Islet of Langerhans (tissue), 1 donor: ENCODE data around the gene PIWIL4.
"Not testable (repeated sequence)": the region's sequence is repeated elsewhere in the genome, so short reads cannot be mapped to it uniquely, and the experiment has no call there.

Experiments
- FAIRE-seq: peaks from one replicate; lab custom pipeline; 2011; peaks lifted over from hg19 to GRCh38; lab: Jason Lieb, UNC

Gene PIWIL4

DNA sequence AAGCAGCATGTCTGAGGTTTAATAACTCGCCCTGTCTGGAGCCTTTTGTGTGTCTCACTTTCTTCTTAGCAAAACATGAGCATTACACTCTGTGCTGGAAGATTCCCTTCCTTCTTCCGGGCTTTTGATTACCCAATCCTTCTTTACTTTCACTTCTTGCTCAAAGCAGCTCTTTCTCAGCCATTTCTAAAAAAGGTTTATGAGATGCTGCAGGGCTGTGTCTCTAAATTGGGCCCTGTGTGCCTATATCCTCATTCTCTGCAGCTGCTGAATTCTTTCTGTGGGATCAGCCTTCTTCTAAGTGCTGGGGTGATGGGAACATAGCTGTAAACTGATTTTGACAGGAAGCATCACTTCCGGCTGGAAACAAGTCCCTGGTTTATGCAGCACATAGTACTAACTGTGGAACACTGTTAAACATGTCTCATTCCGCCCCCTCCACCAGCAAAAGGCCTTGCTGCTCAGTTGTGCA, 71.8 kb downstream of the PIWIL4 start:
- no peak for FAIRE-seq

DNA sequence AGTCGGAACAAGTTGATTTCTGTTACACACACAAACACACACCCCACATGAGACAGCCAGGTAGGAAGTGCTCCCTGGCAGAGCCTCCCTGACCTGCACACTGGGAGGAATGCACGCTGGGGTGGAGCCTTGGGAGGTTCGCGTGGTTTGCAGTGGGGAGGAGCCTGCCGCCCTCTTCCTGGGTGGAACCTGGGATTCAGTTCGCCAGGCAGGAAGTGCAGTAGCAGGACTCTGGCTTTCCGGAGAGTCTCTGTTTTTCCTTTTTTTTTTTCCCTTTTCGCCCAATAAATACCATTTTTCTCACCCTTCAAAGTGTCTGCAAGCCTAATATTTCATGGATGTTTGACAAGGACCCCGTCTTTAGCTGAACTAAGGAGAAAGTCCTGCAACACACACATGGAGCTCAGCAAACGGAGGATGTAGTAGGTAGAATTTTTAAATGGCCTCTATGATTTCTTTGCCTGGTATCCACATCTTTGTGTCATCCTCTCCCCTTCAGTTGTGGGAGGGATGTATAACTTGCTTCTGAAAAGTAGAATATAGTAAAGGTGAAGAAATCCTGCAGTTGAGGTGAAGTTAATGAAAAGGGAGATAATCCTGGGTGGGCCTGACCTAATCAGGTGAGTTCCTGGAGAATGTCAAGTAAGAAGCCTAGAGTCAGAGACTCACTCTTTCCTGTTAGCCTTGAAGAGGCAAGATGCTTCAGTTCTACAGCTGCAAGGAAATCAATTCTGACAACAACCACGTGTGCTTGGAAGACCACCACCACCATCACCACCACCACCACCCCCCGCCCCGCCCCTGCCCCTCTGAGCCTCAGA, 72.9 kb downstream of the PIWIL4 start:
- FAIRE-seq = no peak

DNA sequence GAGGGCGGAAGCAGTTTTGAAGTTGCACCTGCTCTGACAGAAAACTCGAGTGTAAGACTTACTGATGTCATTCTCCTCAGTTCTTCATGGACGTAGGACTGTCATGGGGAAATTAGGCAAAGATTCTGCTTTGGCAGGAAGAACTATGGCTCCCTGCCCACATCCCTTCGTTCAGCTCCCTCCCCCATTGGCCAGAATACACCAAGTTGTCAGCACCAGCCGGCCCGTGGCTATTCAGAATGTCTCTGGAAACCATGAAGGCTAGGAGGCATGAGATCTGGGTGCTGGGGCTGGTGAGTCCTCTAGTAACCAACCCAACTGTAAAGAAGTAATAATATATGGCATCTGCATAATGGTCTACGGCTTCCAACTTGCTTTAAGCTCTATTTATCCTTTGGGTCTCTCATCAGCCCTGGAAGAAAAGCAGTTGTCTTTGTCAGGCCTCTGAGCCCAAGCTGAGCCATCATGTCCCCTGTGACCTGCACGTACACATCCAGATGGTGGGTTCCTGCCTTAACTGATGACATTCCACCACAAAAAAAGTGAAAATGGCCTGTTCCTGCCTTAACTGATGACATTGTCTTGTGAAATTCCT, 74.1 kb downstream of the PIWIL4 start:
- FAIRE-seq = no peak

DNA sequence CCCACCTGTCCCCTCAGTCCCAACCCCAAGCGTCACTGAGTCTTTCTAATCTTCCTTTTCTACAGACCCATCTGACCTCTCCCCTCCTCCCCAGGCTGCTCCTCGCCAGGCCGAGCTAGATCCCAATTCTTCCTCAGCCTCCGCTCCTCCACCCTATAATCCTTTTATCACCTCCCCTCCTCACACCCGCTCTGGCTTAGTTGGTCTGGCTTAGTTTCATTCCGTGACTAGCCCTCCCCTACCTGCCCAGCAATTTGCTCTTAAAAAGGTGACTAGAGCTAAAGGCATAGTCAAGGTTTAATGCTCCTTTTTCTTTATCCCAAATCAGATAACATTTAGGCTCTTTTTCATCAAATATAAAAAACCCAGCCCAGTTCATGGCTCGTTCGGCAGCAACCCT, 76.0 kb downstream of the PIWIL4 start:
- not testable (repeated sequence) for FAIRE-seq

DNA sequence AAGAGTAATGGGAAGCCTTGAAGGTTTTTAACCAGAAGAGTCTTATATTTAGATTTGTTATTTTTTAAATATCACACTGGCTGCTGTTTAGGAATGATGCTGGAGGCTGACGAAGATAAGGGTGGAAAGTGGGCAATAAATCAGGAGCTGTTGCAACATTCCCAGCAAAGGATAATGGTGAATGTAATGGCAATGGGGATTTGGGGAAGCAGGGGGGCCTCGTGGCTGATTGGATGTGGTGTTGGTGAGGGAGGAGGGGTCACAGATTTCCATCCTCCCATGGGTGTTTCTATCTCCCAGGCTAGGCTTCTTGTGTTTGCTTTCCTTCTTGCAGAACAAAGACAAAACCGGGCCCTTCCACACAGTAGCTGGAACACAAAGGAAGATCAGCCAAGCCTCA, 80.8 kb downstream of the PIWIL4 start:
- FAIRE-seq = no peak

DNA sequence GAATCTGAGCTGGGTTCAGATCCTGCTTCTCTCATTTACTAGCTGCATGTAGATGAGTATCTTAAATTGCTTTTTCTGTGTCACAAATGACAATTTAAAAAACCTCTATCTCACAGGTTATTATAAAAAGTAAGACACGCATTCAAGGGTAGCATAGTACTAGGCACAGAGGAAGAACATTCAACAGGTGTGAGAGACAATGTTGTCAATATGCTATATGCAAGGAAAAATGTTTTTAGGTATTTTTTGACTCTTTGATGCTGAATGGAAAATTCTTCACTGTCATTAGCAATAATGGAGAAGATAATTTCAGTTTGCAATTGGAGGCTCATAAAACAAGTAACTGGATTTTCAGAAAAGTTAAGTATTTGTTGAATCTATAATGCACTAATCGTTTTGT, 81.6 kb downstream of the PIWIL4 start:
- FAIRE-seq = no peak

DNA sequence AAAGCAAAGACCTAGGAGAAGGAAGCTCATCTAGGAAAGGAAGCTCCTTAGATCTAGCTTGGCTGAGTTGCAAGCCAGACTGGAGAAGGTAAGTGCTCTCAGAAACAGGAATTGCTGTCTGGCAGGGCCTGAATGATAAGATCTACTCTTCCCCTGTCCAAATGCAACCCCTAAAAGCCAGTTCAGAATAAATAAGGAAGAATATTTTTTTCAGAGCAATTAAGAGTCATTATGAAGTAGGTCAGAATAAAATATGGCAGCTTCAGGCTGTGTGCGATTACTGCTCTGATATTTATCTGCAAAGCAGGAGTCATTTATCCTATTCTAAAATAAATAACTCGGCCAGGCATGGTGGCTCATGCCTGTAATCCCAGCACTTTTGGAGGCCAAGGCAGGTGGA, 82.1 kb downstream of the PIWIL4 start:
- FAIRE-seq = no peak

DNA sequence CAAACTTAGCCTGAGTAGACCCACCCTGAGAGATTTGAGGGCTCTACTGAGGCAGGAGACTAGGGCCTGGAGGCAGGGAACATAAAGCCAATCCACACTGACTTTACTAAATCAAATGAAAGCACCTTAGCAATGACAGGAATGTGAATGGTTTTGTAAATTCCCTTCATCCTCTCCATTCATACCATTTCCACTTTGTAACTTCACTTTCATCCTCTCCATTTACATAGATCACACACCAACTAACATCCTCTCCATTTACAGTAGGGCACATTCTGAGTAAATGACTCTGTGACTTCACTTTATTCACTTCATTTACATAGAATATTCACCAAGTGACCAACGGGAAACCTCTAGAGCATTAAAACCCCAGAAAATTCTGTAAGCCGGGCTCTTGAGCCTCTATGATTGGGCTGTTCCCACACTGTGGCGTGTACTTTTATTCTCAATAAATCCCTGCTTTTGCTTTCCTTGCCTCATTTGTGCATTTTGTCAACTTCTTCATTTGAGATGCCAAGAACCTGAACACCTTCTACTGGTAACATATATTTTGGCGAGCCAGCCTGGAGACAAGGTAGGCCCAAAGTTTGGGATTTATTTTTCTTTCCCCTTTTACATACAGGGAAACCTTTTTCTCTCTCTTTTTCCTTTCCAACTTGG, 82.9 kb downstream of the PIWIL4 start:
- FAIRE-seq = no peak

DNA sequence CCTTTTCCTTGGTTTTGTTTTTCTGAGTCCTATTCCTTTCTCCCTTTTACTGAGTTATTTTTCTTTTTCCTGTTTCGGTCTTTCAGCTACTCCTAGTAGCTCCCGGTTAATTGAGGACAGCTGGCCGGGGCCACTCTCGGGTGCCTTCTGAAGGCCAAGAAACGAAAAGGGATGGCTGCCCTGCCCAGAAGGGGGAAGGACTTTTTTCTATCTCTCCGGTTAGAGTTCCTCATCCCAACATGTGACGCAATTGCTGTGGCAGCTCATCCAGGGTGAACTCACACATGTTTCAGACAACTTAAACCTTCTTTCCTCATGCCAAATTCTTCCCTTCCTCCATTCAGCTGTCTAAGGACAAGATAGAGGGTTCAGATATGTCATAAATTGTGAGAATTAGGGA, 83.6 kb downstream of the PIWIL4 start:
- FAIRE-seq = no peak

DNA sequence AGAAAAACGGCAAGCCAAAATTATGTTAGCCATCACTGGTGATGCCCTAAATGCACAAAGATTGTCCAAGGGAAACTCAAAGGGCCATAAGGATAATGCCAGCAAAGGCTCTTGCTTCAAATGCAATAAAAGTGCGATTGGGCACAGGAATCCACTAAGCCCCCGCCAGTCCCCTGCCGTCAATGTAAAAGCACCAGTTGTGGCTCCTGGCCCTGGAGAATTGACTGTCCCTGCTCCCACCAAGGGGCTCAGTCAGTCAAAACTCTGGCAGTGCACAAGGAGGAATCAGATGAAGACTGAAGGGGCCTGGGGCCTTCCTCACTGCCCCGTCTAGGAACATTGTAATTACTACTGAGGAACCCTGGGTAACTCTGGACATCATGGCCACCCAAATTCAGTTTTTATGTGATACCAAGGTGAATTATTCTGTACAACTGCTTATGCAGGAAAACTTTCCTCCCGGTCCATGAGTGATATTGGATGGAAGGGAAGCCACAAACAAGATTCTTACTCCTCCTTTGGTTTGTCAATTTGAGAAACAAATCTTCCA, 85.6 kb downstream of the PIWIL4 start:
- FAIRE-seq = no peak

DNA sequence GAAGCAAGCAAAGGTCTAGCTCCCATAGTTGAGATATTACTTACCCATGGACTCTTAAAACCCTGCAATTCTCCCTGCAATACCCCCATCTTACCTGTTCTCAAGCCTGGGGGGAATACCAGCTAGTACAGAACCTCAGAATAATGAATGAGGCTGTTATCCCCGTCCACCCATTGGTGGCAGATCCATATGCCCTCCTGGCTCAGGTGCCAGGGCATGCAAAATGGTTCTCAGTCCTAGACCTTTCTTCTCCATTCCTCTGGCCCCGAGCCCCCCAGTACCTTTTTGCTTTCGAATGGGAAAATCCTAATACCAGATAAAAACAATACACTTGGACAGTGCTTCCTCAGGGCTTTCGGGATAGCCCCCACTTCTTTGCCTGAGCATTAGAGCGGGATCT, 86.4 kb downstream of the PIWIL4 start:
- FAIRE-seq = no peak

DNA sequence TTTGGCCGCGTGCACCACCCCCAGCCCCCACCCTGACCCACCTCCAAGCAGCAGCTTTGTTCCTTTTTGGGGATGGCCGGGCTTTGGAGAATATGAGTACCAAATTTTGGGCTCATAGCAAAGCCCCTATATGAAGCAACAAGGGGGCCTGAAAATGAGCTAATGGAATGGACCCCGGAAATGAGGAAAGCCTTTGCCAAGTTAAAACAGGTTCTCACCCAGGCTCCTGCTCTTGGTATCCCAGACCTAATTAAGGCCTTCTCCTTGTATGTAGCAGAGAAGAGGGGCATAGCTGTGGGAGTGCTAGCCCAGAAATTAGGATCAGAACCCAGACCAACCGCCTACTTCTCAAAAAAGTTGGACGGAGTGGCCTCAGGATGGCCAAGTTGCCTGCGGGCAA, 87.0 kb downstream of the PIWIL4 start:
- no peak for FAIRE-seq

DNA sequence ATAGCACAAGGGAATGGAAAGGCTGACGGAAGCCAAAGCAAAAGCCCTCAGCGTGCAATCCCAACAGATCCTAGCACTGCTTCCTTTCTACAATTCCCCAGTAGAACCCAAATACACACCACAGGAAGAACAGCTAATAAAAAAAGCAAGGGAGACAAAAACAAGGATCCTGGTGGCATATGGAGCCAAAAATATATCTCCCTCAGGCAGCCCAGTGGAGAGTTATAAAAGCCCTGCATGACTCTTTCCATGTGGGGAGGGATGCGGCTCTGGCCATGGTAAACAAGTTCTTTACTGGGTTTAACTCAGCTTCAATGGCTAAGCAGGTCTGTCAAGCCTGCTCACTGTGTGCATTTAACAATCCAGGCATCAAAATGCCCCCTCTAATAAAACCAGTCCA, 88.1 kb downstream of the PIWIL4 start:
- no peak for FAIRE-seq

DNA sequence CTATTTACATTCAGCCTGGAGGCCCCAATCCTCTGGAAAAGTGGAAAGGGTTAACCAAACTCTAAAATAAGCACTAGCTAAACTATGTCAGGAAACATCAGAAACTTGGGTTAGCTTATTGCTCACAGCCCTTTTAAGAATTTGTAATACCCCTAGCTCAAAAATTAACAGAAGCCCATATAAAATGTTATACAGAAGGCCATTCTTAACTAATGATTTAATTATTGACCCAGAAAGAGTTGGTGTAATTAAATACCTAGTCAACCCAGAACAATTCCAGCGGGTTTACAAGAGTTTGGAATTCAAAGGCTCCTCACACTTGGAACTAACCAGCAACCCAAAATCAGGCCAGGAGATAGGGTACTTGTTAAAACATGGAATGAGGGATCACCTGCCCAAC, 88.8 kb downstream of the PIWIL4 start:
- no peak for FAIRE-seq

DNA sequence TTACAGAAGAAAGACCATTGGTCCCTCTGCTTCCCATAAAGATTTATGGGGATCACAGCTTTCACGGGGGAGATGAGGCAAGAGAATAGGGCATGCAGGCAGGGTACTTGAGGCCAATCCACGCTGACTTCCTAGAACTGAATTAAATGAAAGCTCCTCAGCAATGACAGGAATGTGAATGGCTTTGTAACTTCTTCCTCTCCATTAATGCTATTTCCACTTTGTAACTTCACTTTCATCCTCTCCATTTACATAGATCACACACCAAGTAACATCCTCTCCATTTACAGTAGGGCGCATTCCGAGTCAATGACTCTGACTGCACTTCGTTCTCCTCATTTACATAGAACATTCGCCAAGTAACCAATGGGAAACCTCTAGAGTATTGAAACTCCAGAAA, 89.8 kb downstream of the PIWIL4 start:
- no peak for FAIRE-seq

DNA sequence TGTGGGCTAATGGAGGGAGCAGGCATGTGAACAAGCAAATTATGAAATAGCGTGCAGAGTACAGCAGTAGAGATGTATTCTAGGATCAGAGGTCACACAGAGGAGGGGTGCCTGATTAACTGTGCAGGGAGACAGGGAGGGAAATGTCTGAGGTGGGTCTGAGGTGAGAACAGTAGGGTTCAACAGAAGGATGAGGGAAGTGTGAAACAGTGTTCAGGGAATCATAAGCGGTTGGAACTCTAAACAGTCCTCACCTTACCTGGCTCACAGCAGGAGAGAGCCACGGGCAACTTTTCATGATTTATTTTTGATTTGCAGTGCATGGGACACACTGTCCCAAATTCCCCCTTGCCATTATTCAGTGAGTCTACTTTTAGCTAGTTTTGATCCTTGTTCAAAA, 90.5 kb downstream of the PIWIL4 start:
- no peak for FAIRE-seq

DNA sequence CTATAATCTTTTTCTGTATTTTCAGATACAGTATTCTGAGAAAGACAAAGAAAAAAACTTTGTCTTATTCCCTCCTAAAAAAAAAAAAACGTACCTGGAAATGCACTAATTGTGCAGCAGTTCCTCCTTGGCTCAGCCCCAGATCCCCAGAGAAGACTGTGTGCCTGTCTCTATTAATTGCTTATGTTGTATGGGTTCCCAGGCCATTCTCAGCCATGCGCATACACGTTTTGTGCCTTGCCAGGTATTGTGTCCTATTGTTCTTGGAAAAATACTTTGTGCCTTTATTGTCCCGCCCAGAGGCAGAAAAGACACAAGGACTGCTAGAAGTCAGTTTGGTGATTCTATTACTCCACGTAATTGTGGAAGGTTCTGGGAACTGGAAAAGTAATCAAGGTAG, 91.2 kb downstream of the PIWIL4 start:
- FAIRE-seq = no peak

DNA sequence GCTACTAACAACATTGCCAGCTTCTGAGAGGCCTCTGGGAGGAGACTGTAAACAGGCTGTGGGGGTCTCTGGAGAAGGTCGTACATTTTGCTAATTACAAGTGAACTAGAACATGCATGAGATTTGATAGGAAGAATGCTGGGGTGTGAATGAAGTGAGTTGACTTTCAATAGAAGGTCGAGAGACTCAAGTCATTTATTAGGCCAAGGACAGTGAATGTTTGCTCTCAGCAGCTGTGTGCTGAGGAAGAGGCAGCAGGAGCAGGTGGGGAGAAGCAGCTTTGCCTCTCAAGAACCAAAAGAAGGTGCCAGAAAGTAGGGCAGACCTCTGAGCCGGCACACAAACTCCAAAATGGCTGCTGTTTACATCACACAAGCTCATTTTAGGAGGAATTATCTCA, 91.7 kb downstream of the PIWIL4 start:
- FAIRE-seq = no peak

DNA sequence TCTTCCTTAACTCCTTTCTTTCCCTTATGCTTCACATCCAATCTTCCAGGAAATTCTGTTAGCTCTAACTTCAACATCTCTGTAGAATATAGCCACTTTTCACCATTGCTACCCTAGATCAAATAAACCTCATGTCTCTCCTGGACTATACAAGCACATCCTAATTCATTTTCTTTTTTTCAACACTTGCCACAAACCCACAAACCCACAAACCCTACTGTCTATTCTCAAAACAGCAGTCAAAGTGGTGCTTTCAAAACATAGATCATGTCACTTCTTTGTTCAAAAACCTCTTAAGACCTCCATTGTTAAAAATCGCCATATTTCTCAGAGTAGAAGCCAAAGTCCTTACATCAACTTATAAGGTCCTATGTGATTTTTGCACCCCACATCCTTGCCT, 94.3 kb downstream of the PIWIL4 start:
- FAIRE-seq = no peak

DNA sequence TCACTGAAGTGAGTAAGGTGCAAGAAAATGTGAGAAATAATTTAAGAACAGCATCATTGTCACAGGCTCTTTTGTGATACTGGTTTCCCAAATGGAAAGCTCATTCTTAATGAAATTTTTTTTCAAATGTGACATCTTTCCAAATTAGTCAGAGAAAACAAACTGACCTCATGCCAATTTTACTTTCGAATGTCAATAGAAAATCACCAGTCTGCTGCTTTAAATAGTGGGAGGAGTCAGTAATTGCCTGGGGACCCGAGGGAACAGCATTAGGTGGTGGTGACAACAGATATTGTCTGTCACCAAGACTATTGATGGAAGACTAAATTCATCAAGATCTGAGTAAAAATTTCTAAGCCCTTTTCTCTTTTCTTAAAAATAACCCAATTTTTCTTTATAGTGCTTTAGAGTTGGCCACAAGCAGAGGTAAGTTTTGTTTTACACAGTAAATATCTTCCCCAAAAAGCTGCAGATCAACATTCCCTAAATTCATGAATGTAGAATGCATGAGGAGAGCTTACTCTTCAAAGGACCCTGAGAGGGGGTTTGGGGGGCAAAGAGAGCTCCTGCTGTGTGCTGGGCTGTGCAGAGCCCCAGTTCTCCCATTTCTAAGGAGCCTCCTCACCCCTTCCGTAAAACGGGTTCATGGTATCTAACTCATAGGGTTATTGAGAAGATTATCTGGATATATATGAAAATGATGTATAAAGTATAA, 95.1 kb downstream of the PIWIL4 start:
- FAIRE-seq = no peak

DNA sequence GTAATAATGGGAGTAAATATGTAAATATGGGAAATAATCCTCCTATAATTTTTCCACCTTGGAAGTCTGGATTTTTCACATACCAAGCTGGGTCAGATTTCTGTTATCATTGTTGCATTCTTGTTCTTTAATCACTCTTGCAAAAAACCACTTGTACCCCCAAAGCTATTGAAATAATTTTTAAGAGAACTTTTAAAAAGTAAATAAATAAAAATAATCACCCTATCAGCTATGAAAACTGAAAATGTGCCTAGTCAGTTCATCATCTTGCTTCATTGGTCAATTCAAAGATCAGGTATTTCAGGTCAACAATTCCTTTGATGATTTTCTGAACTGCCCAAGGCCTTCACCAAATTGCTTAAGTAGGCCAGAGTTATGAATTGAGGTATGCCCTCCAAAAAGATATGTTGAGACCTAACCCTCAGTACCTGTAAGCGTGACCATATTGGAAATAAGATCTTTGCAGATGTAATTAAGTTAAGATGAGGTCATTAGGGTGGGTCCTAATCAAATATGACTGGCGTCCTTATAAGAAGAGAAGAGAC, 95.8 kb downstream of the PIWIL4 start:
- FAIRE-seq = no peak

DNA sequence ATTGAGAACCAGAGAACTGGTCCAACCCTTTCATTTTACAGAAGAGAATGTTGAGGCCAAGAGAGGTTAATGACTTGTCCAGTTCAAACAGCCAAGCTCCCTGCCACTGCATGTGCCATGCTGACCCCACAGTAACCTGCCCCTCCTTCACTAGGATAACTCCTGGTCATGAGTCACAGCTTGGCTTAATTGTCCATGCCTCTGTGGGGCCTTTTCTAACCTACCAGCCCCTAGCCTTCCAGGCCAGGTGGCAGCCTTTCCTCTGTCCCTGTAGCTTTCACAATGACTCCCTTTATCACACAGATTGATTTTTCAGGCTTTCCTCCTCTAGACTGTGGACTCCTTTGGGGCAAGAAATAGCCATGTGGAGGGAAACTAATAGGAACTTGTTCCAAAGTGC, 97.2 kb downstream of the PIWIL4 start:
- FAIRE-seq = no peak
